ENCODE results near the gene TMEM63B.

GRCh38 chr6:44169886-44170570, 42.7 kb downstream of the TMEM63B start:
- TF ChIP-seq POLR2A (IDR thresholded peaks at IDR 0.05) (no peak), CTCF (IDR thresholded peaks at IDR 0.05) (no peak)

Data from heart left ventricle (tissue), 13 donors.